Activated CD4-positive, alpha-beta T cell treated with anti-CD3 and anti-CD28 coated beads, Interleukin-2, amount 10 ng/mL, durations not matched to agents 7 days and 5 days (primary cell): ENCODE results near the gene INHBE. TPM values are rescaled to one million over a fixed set of nuclear protein-coding genes. Genes with fewer than 3 reads are reported as not detected.
"Not testable (repeated sequence)": the region's sequence is repeated elsewhere in the genome, so short reads cannot be mapped to it uniquely, and the experiment has no call there.

Experiments
- CTCF ChIA-PET: fragments of 350-600 bp; sonication (Branson Sonifier 250); formaldehyde crosslinking; loops from one replicate; lab custom pipeline; 2021; ENCODE audit warnings: antibody characterized with exemption; lab: Charles Lee
- POLR2A ChIA-PET: fragments of 350-600 bp; sonication (Branson Sonifier 250); formaldehyde crosslinking; loops from one replicate; lab custom pipeline; 2021; ENCODE audit warnings: antibody characterized with exemption; lab: Charles Lee
- DNase-seq: peaks from one replicate; pipeline ENCODE4 v3.0.0-alpha.2; 2020
- H3K27ac Mint-ChIP-seq: one replicate; pipeline ENCODE4 v1.8.0; 2021; ENCODE audit warnings: mild to moderate bottlenecking, moderate library complexity, mixed read lengths
- H3K27me3 Mint-ChIP-seq: one replicate; pipeline ENCODE4 v1.8.0; 2021; ENCODE audit warnings: mixed read lengths
- H3K36me3 Mint-ChIP-seq: one replicate; pipeline ENCODE4 v1.8.0; 2021; ENCODE audit warnings: low read depth, mixed read lengths
- H3K4me1 Mint-ChIP-seq: one replicate; pipeline ENCODE4 v1.8.0; 2021; ENCODE audit warnings: mixed read lengths
- H3K4me3 Mint-ChIP-seq: one replicate; pipeline ENCODE4 v1.8.0; 2021; ENCODE audit warnings: mild to moderate bottlenecking, moderate library complexity, mixed read lengths
- H3K9me3 Mint-ChIP-seq: one replicate; pipeline ENCODE4 v1.8.0; 2021; ENCODE audit warnings: mixed read lengths
- total RNA-seq, 2 experiments: library from RNA; stranded (reverse); gene quantifications; one replicate each; pipeline ENCODE4 v1.2.3, GENCODE V29; 2021

Gene INHBE
- total RNA-seq, 2 experiments from 2014 or later = not detected

GRCh38 chr12:57498132-57498502, 43.0 kb downstream of the INHBE start:
- ChIA-PET CTCF (interaction anchor here (1.0 to 1.7 kb wide), 3 partner anchors 19 to 40 kb away, joined by 3 to 6 read pairs (median 3); no protein-coding TSS in a partner anchor), POLR2A (no interaction called here)
- Mint-ChIP-seq H3K27me3 (no peaks in the 10 kb centered on the region), H3K4me1 (no peaks in the 10 kb centered on the region), H3K36me3 (peaks cover 62% of the 10 kb centered on the region), H3K4me3 (no peak overlapping the region), H3K27ac (no peak overlapping the region), H3K9me3 (no peaks in the 10 kb centered on the region)
- no peak for DNase-seq

- no peak overlapping the region for H3K27ac Mint-ChIP-seq
- no peaks in the 10 kb centered on the region for H3K4me1 Mint-ChIP-seq
- CTCF ChIA-PET = no interaction called here
- H3K27me3 Mint-ChIP-seq = no peaks in the 10 kb centered on the region
- no peaks in the 10 kb centered on the region for H3K9me3 Mint-ChIP-seq
- no peak for DNase-seq
- peaks cover 65% of the 10 kb centered on the region for H3K36me3 Mint-ChIP-seq
- POLR2A ChIA-PET = no interaction called here
- H3K4me3 Mint-ChIP-seq = no peak overlapping the region
Observed at GRCh38 chr12:57498571-57498970, 43.5 kb downstream of the INHBE start.

DNA sequence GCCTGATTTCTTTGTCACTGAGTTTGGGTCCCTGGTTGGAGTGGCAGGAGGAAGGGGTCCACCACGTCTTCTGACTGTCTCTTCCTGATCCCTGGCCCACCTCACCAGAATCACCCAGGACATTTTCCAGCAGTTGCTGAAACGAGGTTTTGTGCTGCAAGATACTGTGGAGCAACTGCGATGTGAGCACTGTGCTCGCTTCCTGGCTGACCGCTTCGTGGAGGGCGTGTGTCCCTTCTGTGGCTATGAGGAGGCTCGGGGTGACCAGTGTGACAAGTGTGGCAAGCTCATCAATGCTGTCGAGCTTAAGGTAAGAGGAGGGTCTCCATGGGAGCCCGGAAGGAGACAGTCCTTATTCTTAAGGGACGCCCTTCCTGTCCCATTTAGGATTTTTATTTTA, 45.1 kb downstream of the INHBE start:
- ChIA-PET POLR2A (no interaction called here), CTCF (interaction anchor here (1.3 to 2.7 kb wide), 2 partner anchors 12 to 17 kb away, joined by 3 to 7 read pairs; no protein-coding TSS in a partner anchor)
- Mint-ChIP-seq H3K9me3 (no peaks in the 10 kb centered on the region), H3K36me3 (peaks cover 74% of the 10 kb centered on the region), H3K27me3 (no peaks in the 10 kb centered on the region), H3K27ac (no peak overlapping the region), H3K4me1 (no peaks in the 10 kb centered on the region), H3K4me3 (no peak overlapping the region)
- DNase-seq = no peak

- DNase-seq, H3K4me3 Mint-ChIP-seq, H3K27ac Mint-ChIP-seq, H3K9me3 Mint-ChIP-seq, H3K4me1 Mint-ChIP-seq, H3K27me3 Mint-ChIP-seq, POLR2A ChIA-PET: not testable (repeated sequence)
- H3K36me3 Mint-ChIP-seq = peaks cover 69% of the 10 kb centered on the region
- CTCF ChIA-PET = interaction anchor here (1.2 to 3.6 kb wide), 4 partner anchors 12 to 18 kb away, joined by 4 to 16 read pairs (median 7); partner anchors contain the start of gene DDIT3
Observed at GRCh38 chr12:57502311-57502969, 47.3 kb downstream of the INHBE start.

DNA sequence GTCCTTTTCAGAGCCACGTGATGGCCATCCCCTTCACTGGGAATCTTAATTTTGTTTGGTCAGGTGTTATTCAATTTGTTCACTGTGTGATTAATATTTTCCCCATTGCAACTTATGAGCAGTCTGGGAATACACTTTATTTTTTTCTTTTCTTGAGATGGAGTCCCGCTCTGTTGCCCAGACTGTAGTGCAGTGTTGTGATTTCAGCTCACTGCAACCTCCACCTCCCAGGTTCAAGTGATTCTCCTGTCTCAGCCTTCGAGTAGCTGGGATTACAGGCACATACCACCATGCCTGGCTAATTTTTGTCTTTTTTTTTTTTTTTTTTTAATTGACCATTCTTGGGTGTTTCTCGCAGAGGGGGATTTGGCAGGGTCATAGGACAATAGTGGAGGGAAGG, 51.4 kb downstream of the INHBE start:
- H3K36me3 Mint-ChIP-seq = peaks cover 52% of the 10 kb centered on the region
- H3K9me3 Mint-ChIP-seq, H3K27ac Mint-ChIP-seq, POLR2A ChIA-PET, H3K4me1 Mint-ChIP-seq, DNase-seq, H3K27me3 Mint-ChIP-seq, H3K4me3 Mint-ChIP-seq, CTCF ChIA-PET: not testable (repeated sequence)

Other genes with a start within 250 kb of the INHBE start
- gene NXPH4, start 238.5 kb upstream of the INHBE start, total RNA-seq = under 1 TPM; 0.29 to 0.32 TPM
- 100 to 1,000 TPM; 137 to 141 TPM for gene SHMT2, start 225.6 kb upstream of the INHBE start, total RNA-seq
- gene STAC3, start 204.1 kb upstream of the INHBE start, total RNA-seq = 1 to 10 TPM; 5.1 to 5.2 TPM
- gene R3HDM2, start 24.3 kb upstream of the INHBE start, total RNA-seq = 10 to 100 TPM; 71.6 to 74.5 TPM
- gene INHBC, start 20.5 kb upstream of the INHBE start, total RNA-seq = not detected
- gene GLI1, start 4.5 kb downstream of the INHBE start, total RNA-seq = under 1 TPM; 0.52 to 0.94 TPM
- 100 to 1,000 TPM; 218 to 259 TPM for gene ARHGAP9, start 24.6 kb downstream of the INHBE start, total RNA-seq
- gene MARS1, start 32.8 kb downstream of the INHBE start, total RNA-seq = 100 to 1,000 TPM; 214 to 247 TPM
- gene DDIT3, start 65.2 kb downstream of the INHBE start, total RNA-seq = 10 to 100 TPM; 10.5 to 11.4 TPM
- 10 to 100 TPM; 66.0 to 80.1 TPM for gene MBD6, start 67.5 kb downstream of the INHBE start, total RNA-seq
- gene DCTN2, start 91.9 kb downstream of the INHBE start, total RNA-seq = 10 to 100 TPM; 79.3 to 80.5 TPM
- gene KIF5A, start 94.7 kb downstream of the INHBE start, total RNA-seq = under 1 TPM; 0.64 to 0.89 TPM
- gene PIP4K2C, start 135.9 kb downstream of the INHBE start, total RNA-seq = 10 to 100 TPM; 17.9 to 20.4 TPM
- 10 to 100 TPM; 15.5 to 16.5 TPM for gene DTX3, start 149.5 kb downstream of the INHBE start, total RNA-seq
- under 1 TPM; 0.25 to 0.42 TPM for gene ARHGEF25, start 156.1 kb downstream of the INHBE start, total RNA-seq
- under 1 TPM; 0.62 to 0.77 TPM for gene B4GALNT1, start 177.9 kb downstream of the INHBE start, total RNA-seq
- gene OS9, start 238.8 kb downstream of the INHBE start, total RNA-seq = 100 to 1,000 TPM; 138 to 142 TPM